ENCODE data around the gene ELOVL1.

GRCh38 chr1:43315963-43316737 is 51.7 kb downstream of the ELOVL1 start:
- TF ChIP-seq CTCF (IDR thresholded peaks at IDR 0.05; ENCODE audit: insufficient read depth, low read length, poor library complexity, severe bottlenecking) (no peak), EZH2phosphoT487 (conservative IDR thresholded peaks at IDR 0.05; ENCODE audit: low read length) (no peak)
